HG03469 (cell line): ENCODE data around the gene TPSAB1.

Experiments
- ATAC-seq: cut with Tn5 transposase; IDR thresholded peaks from one replicate; pipeline ENCODE4 v1.9.1; 2021; ENCODE audit warnings: mild to moderate bottlenecking, moderate library complexity, moderate number of reproducible peaks; ENCODE audit not compliant: unreplicated experiment

TPSAB1 gene

DNA sequence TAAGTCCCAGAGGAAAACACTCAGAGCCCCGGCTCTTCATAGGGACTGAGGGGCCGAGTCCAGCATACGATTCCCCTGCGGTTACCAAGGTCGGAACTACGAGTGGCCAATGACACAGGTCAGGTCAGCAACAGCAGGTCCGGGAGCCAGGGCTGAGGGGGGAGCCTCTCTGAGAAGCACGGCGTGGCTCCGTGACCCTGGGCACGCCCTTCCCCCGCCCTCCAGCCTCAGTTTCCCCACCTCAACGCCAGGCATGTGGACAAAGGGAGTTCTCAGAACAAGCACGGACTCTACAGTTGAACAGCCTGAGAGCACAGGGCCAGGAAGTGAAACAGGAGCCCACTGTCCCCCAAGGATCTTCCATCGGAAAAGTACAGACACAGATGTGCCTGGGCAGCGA is 41.0 kb downstream of the TPSAB1 start:
- ATAC-seq, result no peak

DNA sequence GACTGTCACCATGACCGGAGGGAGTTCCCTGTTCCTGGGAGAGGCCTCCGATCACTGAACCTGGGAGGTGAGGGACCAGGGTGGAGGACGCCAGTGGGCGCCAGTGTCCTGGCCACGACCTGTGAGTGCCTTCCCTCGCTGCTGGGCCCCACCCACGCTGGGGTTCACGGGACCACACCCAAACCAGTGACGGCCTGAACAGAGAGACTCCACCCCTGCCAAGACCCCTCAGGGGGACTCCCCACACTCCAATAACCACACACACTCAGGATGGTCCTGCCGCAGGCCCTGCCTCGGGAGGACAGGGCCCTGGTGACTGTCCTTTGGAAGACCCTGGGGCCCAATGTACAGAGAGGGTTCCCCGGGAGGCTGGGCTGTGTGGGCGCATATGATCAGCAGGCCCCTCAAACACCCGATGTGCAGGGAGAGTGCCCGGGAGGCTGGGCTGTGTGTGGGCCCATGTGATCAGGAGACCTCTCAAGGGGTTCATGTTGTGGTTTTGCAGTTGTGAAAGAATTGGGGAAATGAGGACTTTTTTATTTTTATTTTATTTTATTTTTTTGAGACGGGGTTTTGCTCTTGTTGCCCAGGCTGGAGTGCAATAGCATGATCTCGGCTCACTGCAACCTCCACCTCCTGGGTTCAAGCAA is 41.9 kb downstream of the TPSAB1 start:
- ATAC-seq, result no peak

DNA sequence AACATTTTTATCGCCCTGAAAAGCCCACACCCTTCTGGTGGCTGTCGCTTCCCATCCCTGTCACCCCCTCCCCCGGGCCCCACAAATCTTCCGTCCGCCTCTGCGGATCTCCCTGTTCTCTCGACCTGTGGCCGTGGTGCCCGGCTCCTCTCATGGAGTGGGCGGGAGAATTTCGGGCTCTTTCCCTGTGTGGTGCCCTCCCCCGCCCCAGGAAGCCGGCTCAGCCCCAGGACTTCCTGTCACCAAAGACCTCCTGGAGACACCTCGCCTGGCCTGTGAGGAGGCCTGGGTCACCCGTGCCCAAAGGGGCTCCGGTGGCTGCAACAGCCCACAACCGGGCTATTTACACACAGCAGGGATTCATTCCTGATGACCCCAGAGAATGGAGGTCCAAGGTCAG is 42.8 kb downstream of the TPSAB1 start:
- ATAC-seq, result no peak

DNA sequence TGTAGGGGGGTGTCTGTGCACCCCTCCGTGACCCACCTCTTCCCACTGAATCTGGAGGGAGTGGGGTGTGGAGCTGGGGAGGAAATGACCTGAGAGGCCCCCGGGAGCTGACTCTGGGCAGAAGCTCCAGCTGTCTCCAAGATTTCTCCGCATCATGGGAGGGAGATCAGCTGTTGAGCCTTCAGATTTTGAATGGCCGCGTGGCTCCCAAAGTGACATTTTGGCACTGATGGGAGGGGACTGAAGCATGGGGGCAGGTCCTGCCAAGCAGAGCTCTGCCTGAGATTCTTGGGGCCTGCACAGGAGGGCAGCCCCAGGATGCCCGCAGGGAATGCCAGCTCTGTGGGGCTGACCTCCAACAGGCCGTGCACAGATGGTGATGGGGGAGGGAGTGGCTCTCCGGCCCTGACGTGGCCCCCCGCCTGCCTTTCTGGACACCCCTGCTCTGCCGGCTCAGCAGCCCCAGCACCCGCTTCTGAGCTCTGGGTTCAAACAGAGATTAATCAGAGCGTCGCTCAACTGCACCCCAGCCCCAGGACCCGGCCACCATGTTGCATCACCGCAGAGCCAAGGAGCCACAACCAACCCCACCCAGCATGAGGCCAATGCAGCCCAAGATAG is 43.6 kb downstream of the TPSAB1 start:
- no peak for ATAC-seq

DNA sequence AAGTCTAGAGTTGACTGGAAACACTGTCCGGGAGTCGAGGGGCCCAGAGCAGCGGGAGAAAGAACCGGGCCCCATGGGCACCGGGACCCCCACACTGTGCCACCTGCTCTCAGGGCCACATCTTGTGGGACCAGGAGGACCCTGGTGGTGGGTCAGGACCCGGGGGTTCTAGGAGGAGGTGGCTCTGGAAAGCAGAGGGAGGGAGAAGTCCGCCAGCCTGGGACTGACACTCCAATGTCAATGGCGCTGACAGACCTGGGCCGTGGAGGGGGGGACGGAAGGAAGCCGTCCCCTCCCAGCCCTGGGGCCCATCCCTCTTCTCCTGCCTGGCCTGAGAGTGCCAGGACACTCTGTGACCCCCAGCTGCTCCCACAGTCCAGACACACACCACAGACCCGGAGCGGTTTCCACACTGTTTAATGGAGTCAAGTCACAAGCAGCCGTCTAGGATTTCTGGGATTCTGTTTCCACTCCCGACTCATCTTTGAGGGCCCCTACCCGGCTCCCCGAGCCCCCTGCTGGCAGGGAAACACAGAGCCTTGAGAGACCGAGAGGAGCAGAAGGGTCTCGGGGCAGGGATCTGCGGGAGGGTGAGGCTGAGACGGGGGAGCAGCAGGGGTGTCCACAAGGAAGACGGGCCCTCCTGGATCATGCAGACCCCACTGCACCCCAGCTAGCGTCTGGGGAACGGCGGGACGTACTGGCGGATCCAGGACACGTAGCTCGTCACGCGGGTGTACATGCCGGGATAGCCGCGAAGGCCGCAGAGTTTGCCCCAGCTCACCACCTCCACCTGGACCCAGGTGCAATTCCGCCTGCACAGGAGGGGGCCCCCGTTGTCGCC is 45.4 kb downstream of the TPSAB1 start:
- ATAC-seq, result no peak

DNA sequence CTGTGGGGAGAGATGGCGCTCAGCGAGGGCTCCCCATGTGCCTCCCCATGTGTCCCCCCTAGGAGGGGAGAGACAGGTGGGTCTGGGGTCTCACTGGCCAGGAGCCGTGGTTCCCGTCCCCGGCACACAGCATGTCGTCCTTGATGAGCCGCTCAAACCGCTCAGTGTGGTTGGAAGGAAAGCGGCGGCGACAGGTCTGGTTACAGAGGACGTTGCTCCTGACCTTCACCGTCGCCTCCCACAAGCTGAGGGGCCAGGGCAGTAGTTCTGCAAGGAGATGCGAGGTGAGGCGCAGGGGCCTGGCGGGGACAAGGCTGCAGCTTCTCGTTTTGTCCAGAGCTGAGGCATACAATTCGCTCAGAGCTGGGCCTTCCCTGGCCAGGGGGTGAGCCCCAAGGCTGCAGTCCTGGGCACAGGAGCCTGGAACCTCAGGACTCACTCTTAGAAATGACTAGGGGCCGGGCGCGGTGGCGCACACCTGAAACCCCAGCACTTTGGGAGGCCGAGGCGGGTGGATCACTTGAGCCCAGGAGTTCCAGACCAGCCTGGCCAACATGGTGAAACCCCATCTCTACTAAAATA is 46.1 kb downstream of the TPSAB1 start:
- no peak for ATAC-seq

DNA sequence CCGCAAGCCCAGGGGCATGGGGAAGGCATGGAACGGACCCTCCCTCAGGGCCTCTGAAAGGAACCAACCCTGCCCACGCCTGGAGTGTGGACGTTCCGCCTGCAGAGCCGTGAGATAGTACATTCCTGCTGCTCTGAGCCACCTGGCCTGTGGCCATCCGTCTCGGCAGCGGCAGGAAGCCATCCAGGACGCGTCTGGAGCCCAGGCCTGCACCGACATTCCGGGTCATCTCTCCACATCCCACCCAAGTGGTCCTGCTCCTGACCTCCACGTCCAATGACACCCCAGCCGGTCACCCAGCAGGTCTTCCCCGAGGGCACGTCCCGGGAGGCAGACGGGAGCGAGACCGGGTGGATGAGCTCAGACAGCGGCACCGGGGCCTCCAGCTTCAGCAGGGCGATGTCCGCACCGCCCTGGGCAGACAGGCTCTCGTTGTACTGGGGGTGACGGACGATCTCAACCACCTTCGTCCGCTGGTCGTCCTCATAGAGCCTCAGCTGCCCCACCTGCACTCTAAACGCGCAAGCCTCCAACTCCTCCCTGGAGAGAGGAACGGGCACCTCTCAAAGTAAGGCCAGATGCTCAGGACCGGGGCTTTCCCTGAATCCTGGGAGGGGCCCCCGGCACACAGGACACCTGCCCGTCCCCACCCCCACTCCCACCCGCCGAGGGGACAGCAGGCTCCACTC is 47.6 kb downstream of the TPSAB1 start:
- no peak for ATAC-seq

DNA sequence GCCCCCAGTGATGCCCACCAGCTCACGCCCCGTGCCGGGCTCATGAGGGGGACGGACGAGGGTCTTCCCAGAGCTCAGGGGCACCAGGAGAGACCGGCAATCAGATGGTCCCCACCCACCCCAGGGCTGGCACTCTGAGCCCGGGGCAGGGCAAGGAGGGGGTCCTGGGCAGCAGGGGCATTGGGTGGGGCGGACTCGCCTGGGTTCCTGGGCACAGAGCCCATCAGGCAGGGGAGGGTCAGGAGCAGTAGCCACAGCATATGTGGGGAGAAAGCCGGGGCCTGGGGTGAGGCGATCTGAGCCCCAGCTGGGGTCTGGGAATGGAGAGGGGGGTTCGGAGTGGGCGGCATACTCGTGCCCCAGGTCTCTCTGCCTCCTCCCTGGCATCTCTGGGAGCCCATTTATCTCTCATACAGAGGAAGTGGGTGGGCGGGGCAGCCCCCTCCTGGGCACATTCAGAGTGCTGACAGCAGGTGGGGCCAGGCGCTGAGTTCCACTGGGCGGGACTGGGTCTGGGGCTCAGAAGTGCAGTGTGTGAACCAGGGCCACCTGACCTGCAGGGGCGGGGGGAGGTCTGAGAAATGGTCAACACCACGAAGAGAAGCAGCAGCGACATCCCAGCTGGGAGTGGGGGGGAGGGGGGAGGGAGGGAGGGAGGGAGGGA is 48.4 kb downstream of the TPSAB1 start:
- no peak for ATAC-seq

DNA sequence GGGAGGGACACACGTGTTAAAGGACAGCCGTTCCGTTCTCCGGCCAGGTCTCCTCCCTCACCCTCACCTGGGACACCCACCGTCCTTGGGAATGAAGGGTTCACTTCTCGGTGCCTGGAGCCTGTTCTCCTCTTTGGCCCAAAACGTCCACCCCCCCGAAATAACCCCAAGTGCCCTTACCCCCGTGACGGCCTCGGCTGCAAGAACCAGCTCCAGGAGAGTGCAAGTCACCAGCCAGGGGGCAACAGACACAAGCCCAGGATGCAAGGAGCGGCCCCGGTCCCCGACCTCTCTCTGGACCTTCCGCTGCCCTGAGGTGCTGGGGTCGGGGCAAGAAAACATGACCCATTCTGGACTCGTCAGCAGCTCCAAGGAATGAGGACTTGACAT is 49.0 kb downstream of the TPSAB1 start:
- ATAC-seq, result no peak

DNA sequence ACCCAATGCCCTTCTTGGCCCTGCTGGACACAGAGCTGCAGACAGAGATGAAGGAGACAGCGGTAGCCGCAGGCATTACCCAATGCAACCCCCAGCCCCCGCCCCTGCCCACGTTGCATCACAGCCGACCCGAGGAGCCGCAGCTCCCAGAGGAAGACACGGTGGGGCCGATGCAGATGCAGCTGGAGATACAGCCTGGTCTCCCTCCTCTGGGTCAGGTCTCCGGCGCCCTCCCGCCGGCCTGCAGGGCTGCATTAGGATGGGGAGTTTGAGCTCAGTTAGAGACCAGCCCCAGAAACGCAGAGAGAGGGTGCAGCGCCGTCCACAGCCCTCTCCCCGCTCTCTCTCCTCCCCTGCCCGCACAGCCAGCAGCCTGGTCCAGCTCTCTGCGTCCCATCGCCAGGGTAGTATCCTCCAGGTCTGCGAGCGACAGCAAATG is 49.6 kb downstream of the TPSAB1 start:
- ATAC-seq, result no peak

DNA sequence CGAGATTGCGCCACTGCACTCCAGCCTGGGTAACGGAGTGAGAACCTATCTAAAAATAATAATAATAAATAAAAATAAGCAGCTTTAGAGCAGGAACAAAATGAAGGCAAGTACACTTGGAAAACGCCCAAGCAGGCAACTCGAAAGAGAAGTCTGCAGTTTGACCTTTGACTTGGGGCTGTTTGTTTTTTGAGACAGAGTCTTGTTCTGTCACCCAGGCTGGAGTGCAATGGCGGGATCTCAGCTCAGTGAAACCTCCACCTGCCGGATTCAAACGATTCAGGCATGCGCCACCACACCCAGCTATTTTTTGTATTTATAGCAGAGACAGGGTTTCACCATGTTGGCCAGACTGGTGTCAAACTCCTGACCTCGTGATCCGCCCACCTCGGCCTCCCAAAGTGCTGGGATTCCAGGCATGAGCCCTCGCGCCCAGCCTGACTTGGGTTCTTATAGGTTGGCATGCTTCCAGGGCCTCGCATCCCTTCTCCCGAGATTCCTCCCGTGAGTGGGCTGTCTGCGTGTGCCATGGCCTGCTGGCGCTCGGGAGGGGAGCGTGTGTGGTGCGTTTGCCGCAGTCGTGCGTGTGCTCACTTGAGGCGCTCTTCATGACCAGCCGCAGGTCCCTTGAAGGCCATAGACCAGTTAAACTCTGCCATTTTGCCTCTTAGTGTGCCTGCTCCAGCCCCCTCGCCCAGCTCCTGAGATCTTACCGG is 50.5 kb downstream of the TPSAB1 start:
- no peak for ATAC-seq

DNA sequence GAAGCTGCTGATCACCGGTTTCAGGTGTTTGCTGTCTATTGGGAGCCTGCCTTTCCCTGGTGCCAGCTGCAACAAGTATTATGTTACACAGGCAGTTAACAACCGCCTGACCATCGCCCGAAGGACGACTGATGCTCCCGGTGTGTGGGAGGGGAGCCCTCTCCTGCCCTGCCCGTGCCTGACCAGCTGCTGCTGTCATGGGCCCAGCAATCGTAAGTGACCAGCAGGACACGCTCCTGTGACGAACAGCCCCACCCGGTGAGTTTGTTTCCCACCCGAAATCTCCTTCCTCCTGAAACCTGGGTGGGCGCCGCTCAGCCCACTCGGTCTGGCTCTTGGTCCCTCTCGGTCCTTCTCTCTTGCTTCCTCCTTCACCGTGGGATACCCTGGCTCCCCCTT is 51.1 kb downstream of the TPSAB1 start:
- ATAC-seq, result no peak
